ENCODE measurements around the gene PDE11A.
A peak's percentile ranks its signal among the peaks of the same experiment; 100 is the strongest.

PDE11A gene

DNA sequence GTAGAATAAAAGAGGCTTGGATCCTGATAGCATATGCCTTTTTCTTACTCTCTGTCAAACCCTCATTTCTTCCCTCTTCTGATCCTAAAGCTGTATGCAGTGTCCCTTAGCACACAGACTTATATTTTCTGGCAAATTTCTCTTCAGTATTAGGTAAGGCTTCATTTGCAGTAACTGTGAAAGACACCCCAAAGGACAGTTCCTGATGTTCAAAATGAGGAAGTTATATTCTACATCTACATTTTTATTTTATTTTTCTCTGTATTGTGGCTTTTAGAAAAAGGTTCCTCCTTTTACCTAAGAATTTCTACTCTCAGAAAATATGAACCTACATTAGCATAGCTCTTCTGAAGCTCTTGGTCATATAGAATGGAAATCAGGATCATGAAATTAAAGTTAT lies 261.7 kb downstream of the PDE11A start:
- H3K4me3 ChIP-seq (ENCODE audit: control insufficient read depth, low read depth, low read length): no peak overlapping the region
- TF ChIP-seq, protein P1, sequence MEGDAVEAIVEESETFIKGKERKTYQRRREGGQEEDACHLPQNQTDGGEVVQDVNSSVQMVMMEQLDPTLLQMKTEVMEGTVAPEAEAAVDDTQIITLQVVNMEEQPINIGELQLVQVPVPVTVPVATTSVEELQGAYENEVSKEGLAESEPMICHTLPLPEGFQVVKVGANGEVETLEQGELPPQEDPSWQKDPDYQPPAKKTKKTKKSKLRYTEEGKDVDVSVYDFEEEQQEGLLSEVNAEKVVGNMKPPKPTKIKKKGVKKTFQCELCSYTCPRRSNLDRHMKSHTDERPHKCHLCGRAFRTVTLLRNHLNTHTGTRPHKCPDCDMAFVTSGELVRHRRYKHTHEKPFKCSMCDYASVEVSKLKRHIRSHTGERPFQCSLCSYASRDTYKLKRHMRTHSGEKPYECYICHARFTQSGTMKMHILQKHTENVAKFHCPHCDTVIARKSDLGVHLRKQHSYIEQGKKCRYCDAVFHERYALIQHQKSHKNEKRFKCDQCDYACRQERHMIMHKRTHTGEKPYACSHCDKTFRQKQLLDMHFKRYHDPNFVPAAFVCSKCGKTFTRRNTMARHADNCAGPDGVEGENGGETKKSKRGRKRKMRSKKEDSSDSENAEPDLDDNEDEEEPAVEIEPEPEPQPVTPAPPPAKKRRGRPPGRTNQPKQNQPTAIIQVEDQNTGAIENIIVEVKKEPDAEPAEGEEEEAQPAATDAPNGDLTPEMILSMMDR (conservative IDR thresholded peaks at IDR 0.05; ENCODE audit: control insufficient read depth, insufficient read depth, low read depth, low read length): no peak
- DNase-seq (ENCODE audit: low read depth): no peak

DNA sequence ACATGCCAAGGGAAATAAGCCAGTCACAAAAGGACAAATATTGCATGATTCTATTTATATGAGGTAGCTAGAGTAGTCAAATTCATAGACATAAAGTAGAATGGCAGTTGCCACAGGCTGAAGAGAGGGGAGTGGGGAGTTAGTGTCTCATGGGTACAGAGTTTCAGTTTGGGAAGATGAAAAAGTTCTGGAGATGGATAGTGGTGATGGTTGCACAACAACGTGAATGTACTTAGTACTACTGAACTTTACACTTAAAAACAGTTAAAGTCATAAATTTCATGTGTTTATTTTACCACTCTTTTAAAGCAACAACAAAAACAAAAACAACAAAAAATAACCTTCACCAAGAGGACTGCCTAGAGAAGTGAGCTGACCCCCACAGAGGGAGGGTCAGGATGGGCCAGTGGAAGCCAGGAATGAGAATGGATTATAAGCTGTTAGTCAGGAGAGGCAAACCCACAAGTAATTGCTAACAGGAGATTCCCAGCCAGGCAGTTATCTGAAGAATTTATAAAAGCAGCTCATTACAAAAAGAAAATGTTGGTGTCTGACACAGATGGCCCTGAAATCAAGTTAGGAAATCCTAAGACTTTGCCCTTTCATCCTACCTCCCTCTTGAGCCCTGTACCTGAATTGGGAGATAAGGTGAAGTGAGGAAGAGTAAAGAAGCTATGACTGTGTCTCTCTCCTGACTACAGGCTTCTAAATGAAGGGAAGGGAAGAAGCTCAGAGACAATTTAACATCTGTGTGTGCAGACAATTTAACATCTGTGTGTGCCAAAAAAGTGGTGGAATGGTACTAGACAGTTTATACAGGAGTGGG lies 263.4 kb downstream of the PDE11A start:
- TF ChIP-seq, protein P1 (conservative IDR thresholded peaks at IDR 0.05; ENCODE audit: control insufficient read depth, insufficient read depth, low read depth, low read length): no peak
- no peak for DNase-seq (ENCODE audit: low read depth)
- no peak overlapping the region for H3K4me3 ChIP-seq (ENCODE audit: control insufficient read depth, low read depth, low read length)

DNA sequence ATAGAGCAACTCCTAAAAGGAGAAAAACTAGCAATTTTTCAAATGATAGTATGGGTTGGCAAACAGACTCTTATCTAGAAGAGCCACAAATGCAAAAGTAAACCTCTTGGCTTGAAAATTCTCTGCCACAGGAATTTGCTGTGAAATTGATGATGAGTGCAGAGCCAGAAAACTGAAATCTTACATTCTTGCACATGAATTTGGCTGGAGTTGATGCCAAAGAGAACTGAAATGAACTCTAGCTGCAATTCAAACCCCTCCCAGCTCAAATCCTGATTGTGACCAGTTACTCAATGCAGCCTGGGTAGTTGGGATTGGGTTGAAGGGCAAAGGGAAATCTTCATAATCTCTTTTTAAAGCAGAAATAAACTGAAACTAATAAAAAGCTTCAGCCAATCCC lies 266.6 kb downstream of the PDE11A start:
- TF ChIP-seq, protein P1 (conservative IDR thresholded peaks at IDR 0.05; ENCODE audit: control insufficient read depth, insufficient read depth, low read depth, low read length): no peak
- DNase-seq (ENCODE audit: low read depth): peak; percentile 41
- H3K4me3 ChIP-seq (ENCODE audit: control insufficient read depth, low read depth, low read length): no peak overlapping the region

DNA sequence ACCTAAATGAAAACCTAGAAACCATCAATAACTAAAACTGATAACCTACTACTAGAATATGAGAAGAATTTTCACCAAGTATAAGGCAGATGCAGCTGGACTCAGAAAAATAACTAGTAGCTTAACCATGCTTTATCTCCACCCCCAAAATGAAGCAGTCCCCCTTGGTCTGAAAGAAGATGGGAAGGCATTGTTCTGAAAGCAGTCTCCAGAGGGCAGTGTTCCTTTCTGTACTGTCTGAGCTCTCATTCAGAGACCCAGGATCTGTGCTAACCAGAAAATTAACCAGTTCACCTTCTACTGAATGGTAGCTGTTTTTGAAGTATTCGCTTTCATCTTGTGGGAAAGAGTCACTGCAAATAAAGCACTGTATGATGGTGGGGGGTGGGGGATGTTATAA lies 273.0 kb downstream of the PDE11A start:
- peak; percentile 46 for DNase-seq (ENCODE audit: low read depth)
- no peak overlapping the region for H3K4me3 ChIP-seq (ENCODE audit: control insufficient read depth, low read depth, low read length)
- TF ChIP-seq, protein P1 (conservative IDR thresholded peaks at IDR 0.05; ENCODE audit: control insufficient read depth, insufficient read depth, low read depth, low read length): peak; percentile 76

DNA sequence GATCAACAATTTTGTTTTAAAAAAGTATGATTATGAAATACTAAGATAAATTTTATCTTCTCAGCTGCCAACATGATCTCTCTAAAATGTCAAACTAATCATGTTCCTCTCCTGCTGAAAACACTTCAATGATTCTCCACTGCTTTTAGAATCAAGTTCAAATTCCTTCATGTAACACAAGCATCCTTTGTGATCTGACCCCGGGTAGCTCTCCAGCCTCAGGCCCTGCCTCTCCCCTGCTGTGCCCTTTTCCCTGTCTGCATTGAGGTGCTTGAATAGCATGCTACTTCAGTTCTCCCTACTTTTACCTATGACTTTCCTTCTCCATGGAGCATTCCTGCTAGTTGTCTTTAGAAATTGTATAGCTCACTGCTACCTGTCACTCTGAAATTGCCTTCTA lies 274.8 kb downstream of the PDE11A start:
- TF ChIP-seq, protein P1 (conservative IDR thresholded peaks at IDR 0.05; ENCODE audit: control insufficient read depth, insufficient read depth, low read depth, low read length): no peak
- DNase-seq (ENCODE audit: low read depth): no peak

DNA sequence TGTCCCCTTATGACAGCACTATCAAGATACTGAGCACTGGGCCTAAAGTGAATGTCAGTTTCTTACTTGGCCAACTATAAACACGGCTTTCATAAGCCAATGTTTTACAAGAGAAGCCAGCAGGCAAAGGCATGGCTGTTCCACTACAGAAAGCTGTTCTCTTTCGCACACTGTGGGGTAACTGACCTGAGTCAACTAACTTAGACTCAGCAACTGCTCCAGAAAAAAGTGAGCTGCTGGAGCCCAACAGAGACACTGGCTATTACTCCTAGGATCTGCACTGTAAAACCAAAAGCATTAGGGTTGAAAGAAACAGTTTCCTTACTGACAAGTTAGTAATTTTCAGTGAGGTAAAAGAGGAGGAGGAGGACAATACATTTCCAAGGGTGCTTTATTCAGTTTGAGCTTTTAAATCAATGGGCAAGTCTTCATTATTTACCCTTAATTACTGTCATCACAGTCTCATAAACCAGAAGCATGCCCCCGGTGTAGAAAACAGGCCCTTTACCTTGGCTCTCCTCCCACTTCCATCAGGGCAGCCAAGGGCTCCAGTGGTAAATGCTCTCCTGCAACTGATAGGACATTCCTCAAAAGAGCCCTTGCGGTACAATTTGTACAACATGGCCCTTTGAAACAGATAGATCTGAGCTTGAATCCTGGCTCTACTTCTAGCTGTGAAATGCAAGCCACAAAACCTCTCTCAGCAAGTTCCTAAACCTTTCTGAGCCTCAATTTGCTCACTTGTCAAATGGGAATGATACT lies 275.7 kb downstream of the PDE11A start:
- no peak overlapping the region for H3K4me3 ChIP-seq (ENCODE audit: control insufficient read depth, low read depth, low read length)
- no peak for DNase-seq (ENCODE audit: low read depth)
- TF ChIP-seq, protein P1 (conservative IDR thresholded peaks at IDR 0.05; ENCODE audit: control insufficient read depth, insufficient read depth, low read depth, low read length): no peak

More for the DNA sequence above, 274.8 kb downstream of the PDE11A start:
- no peak overlapping the region for H3K4me3 ChIP-seq (ENCODE audit: control insufficient read depth, low read depth, low read length)

All from fibroblast of mammary gland (primary cell).